Tibial nerve (tissue), 4 donors: ENCODE measurements around the gene GXYLT2.

ENCODE experiments used
- CTCF ChIP-seq, 5 experiments: fragments of 200-600 bp in 3 of 5; fragments of 450-650 bp in 2 of 5; sonication (generic) in 3 of 5; IDR thresholded peaks; one replicate each; pipeline ENCODE4 v1.5.1; 2016 to 2019; ENCODE audit warnings: antibody characterized with exemption in 5 of 5, mild to moderate bottlenecking in 3 of 5, moderate library complexity in 2 of 5
- EP300 ChIP-seq, 2 donors: sonication (generic); formaldehyde crosslinking; IDR thresholded peaks; one replicate each; pipeline ENCODE4 v1.6.1; 2017; ENCODE audit warnings: antibody characterized with exemption in 2 of 2, mild to moderate bottlenecking in 1 of 2

GRCh38 chr3:72860053-72860452 lies 27.8 kb upstream of the GXYLT2 start:
- TF ChIP-seq EP300 (IDR thresholded peaks at IDR 0.05) (no peak), CTCF (IDR thresholded peaks at IDR 0.05) (no peak)
